Prostate gland (tissue), 2 donors: ENCODE data around the gene FIG4.

Source experiments
- POLR2A ChIP-seq: fragments of 450-650 bp; IDR thresholded peaks from one replicate; pipeline ENCODE4 v1.6.1; 2016; ENCODE audit warnings: antibody characterized with exemption, mild to moderate bottlenecking
- TF ChIP-seq, protein P1 (sequence below), 4 experiments: fragments of 200-600 bp in 2 of 4; fragments of 450-650 bp in 2 of 4; sonication (generic) in 2 of 4; IDR thresholded peaks; 1 replicate in 3 of 4; 2 replicates in 1 of 4; pipeline ENCODE4 v1.5.1; 2016 to 2019; ENCODE audit warnings: antibody characterized with exemption in 4 of 4, mild to moderate bottlenecking in 2 of 4, moderate library complexity in 2 of 4

DNA sequence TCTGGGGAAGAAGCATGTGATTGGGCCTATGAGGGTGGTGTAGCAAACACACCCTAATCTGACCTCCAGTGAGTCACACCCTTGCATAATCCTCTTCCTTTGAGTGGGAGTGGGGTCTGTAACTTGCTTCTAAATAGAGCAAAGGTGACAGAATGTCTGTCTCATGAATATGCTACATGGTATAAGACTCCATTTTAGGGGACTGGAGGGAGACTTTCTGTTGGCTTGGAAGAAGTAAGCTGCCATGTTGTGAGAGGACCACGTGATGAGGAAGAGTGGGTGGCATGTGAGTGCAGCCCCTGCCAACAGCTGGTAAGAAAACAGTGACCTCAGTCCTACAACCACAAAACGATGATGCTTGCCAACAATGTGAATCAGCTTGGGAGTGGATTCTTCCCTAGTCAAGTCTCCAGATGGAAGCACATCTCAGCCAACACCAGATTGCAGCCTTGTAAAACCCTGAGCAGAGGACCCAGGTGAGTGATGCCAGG is 3.8 kb upstream of the FIG4 start:
- TF ChIP-seq, protein P1, sequence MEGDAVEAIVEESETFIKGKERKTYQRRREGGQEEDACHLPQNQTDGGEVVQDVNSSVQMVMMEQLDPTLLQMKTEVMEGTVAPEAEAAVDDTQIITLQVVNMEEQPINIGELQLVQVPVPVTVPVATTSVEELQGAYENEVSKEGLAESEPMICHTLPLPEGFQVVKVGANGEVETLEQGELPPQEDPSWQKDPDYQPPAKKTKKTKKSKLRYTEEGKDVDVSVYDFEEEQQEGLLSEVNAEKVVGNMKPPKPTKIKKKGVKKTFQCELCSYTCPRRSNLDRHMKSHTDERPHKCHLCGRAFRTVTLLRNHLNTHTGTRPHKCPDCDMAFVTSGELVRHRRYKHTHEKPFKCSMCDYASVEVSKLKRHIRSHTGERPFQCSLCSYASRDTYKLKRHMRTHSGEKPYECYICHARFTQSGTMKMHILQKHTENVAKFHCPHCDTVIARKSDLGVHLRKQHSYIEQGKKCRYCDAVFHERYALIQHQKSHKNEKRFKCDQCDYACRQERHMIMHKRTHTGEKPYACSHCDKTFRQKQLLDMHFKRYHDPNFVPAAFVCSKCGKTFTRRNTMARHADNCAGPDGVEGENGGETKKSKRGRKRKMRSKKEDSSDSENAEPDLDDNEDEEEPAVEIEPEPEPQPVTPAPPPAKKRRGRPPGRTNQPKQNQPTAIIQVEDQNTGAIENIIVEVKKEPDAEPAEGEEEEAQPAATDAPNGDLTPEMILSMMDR (IDR thresholded peaks at IDR 0.05): no peak
- TF ChIP-seq POLR2A: no peak
